ENCODE data around the gene SNX10.

DNA sequence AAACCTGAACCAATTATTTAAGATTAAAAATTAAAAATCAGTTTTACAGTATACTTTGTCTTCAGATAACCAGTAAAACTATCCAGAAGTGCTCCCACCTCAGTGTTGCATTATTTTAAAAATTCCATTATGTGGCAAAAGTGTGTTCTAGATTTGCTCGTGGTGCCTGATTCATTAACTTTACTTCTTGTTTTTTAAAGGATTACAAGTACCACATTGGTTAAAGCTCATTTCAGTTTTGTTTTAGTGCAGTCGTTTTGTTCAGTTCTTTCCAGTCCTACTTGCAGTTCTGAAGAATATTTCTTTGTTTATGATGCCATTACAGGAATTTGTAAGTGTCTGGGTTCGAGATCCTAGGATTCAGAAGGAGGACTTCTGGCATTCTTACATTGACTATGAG, 69.0 kb downstream of the SNX10 start:
- no peak for TF ChIP-seq NFRKB (IDR thresholded peaks at IDR 0.05)
- no peak for TF ChIP-seq FOXM1 (IDR thresholded peaks at IDR 0.05; ENCODE audit: borderline replicate concordance)
- no peak for TF ChIP-seq ZNF384 (IDR thresholded peaks at IDR 0.05)
- TF ChIP-seq SP1 (IDR thresholded peaks at IDR 0.05) = no peak
- no peak for TF ChIP-seq HDGF (IDR thresholded peaks at IDR 0.05; ENCODE audit: borderline replicate concordance)
- TF ChIP-seq ARNT (IDR thresholded peaks at IDR 0.05) = no peak
- TF ChIP-seq BHLHE40 (IDR thresholded peaks at IDR 0.05; ENCODE audit: borderline replicate concordance) = no peak
- no peak for TF ChIP-seq TARDBP (IDR thresholded peaks at IDR 0.05)
- TF ChIP-seq FOXA1 (IDR thresholded peaks at IDR 0.05) = no peak
- TF ChIP-seq FOXK2 (IDR thresholded peaks at IDR 0.05) = no peak

Measured in HEK293T (cell line).